ENCODE measurements around the gene NHS.

The NHS gene

GRCh38 chrX:17632942-17633341 lies 257.9 kb downstream of the NHS start:
- no peaks in the 10 kb centered on the region for H3K27me3 ChIP-seq (replicated peaks)
- no peak for DNase-seq
- H3K4me3 ChIP-seq (ENCODE audit: low read depth, low read length) = no peak overlapping the region
- in situ Hi-C loops (cut with HindIII; ENCODE audit: low pct_ligation_motif_present, low sequenced_read_pairs) = no loop called here
- TF ChIP-seq, protein P1, sequence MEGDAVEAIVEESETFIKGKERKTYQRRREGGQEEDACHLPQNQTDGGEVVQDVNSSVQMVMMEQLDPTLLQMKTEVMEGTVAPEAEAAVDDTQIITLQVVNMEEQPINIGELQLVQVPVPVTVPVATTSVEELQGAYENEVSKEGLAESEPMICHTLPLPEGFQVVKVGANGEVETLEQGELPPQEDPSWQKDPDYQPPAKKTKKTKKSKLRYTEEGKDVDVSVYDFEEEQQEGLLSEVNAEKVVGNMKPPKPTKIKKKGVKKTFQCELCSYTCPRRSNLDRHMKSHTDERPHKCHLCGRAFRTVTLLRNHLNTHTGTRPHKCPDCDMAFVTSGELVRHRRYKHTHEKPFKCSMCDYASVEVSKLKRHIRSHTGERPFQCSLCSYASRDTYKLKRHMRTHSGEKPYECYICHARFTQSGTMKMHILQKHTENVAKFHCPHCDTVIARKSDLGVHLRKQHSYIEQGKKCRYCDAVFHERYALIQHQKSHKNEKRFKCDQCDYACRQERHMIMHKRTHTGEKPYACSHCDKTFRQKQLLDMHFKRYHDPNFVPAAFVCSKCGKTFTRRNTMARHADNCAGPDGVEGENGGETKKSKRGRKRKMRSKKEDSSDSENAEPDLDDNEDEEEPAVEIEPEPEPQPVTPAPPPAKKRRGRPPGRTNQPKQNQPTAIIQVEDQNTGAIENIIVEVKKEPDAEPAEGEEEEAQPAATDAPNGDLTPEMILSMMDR (IDR thresholded peaks at IDR 0.05; ENCODE audit: low read depth, low read length, missing control alignments) = no peak
- no peaks in the 10 kb centered on the region for H3K36me3 ChIP-seq (replicated peaks)
- peak overlapping the region; percentile 50 for H3K27ac ChIP-seq

- no peaks in the 10 kb centered on the region for H3K36me3 ChIP-seq (replicated peaks)
- in situ Hi-C loops (cut with HindIII; ENCODE audit: low pct_ligation_motif_present, low sequenced_read_pairs) = no loop called here
- peak overlapping the region; percentile 50 for H3K27ac ChIP-seq
- H3K4me3 ChIP-seq (ENCODE audit: low read depth, low read length) = no peak overlapping the region
- H3K27me3 ChIP-seq (replicated peaks) = no peaks in the 10 kb centered on the region
- TF ChIP-seq, protein P1 (IDR thresholded peaks at IDR 0.05; ENCODE audit: low read depth, low read length, missing control alignments) = no peak
- no peak for DNase-seq
Observed at GRCh38 chrX:17633546-17633945, 258.5 kb downstream of the NHS start.

- Histone ChIP-seq H3K4me3 (ENCODE audit: low read depth, low read length) (no peak overlapping the region), H3K36me3 (replicated peaks) (no peaks in the 10 kb centered on the region), H3K27ac (no peak overlapping the region), H3K27me3 (replicated peaks) (no peaks in the 10 kb centered on the region)
- in situ Hi-C loops (cut with HindIII; ENCODE audit: low pct_ligation_motif_present, low sequenced_read_pairs) = no loop called here
- DNase-seq = no peak
- TF ChIP-seq, protein P1 (IDR thresholded peaks at IDR 0.05; ENCODE audit: low read depth, low read length, missing control alignments) = no peak
Observed at GRCh38 chrX:17634542-17635207, 259.7 kb downstream of the NHS start.

DNA sequence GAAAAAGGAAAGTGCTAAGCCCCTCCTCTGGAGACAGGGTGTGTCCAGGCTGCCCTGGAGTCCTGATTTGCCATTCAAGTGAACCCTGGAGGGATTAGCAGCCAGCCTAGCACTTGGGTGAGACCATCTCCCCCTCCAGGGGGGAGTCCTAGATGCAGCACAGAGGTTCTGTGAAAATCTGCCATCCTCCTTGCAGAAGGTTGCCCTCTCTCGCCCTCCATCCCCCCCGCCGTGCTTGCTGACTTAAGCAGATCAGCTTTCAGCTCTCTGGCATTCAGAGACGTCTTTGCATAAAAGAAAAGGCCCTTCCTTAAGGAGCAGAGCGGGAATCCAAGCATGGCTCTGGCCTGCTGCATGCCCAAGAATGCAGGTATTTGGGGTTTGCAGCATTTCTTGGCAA lies 260.2 kb downstream of the NHS start:
- no peak overlapping the region for H3K4me3 ChIP-seq (ENCODE audit: low read depth, low read length)
- no peak overlapping the region for H3K27ac ChIP-seq
- in situ Hi-C loops (cut with HindIII; ENCODE audit: low pct_ligation_motif_present, low sequenced_read_pairs) = no loop called here
- H3K27me3 ChIP-seq (replicated peaks) = no peaks in the 10 kb centered on the region
- no peaks in the 10 kb centered on the region for H3K36me3 ChIP-seq (replicated peaks)
- TF ChIP-seq, protein P1 (IDR thresholded peaks at IDR 0.05; ENCODE audit: low read depth, low read length, missing control alignments) = no peak
- peak; percentile 27 for DNase-seq

- TF ChIP-seq, protein P1 (IDR thresholded peaks at IDR 0.05; ENCODE audit: low read depth, low read length, missing control alignments) = no peak
- in situ Hi-C loops (cut with HindIII; ENCODE audit: low pct_ligation_motif_present, low sequenced_read_pairs) = no loop called here
- no peak for DNase-seq
- Histone ChIP-seq H3K4me3 (ENCODE audit: low read depth, low read length) (no peak overlapping the region), H3K27ac (no peak overlapping the region), H3K36me3 (replicated peaks) (no peaks in the 10 kb centered on the region), H3K27me3 (replicated peaks) (no peaks in the 10 kb centered on the region)
Observed at GRCh38 chrX:17637235-17637634, 262.2 kb downstream of the NHS start.

DNA sequence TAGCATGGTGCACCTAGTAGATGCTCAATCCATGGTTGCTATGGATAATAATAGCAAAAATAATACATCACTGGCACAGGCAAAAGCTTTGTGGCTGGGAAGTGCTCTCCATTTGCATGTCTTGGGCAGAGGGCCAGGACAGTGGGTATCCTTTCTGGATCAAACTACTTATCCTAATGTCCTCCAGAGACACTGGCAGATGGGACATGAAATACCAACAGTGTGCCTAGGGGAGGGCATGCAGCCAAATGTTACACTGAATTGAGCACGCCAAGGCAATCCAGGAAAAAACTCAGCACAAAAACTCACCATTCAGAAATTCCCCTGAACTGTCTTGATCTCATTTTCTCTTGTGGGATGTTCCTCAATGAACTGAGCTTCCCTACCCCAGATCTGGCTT lies 263.7 kb downstream of the NHS start:
- Histone ChIP-seq H3K4me3 (ENCODE audit: low read depth, low read length) (no peak overlapping the region), H3K27ac (no peak overlapping the region), H3K36me3 (replicated peaks) (no peaks in the 10 kb centered on the region), H3K27me3 (replicated peaks) (no peaks in the 10 kb centered on the region)
- DNase-seq = no peak
- TF ChIP-seq, protein P1 (IDR thresholded peaks at IDR 0.05; ENCODE audit: low read depth, low read length, missing control alignments) = no peak
- in situ Hi-C loops (cut with HindIII; ENCODE audit: low pct_ligation_motif_present, low sequenced_read_pairs) = no loop called here

Data from brain microvascular endothelial cell (primary cell).